GM19193 (cell line): ENCODE measurements around the gene LAPTM4A.

ENCODE experiments used
- POLR2A ChIP-seq: IDR thresholded peaks from 4 replicates; pipeline ENCODE4 v1.6.1; 2011; ENCODE audit not compliant: insufficient read depth, insufficient read length; ENCODE audit errors: extremely low read depth

LAPTM4A gene

GRCh38 chr2:19989342-19989666 lies 62.1 kb downstream of the LAPTM4A start:
- no peak for TF ChIP-seq POLR2A

GRCh38 chr2:19988600-19988999 lies 62.8 kb downstream of the LAPTM4A start:
- no peak for TF ChIP-seq POLR2A

- no peak for TF ChIP-seq POLR2A
These were observed 63.5 kb downstream of the LAPTM4A start for GRCh38 chr2:19987936-19988335.
